Right cardiac atrium (tissue), 5 donors: ENCODE data around the gene HYAL1. TPM values are rescaled to one million over a fixed set of nuclear protein-coding genes. Genes with fewer than 3 reads are reported as not detected.
A peak's percentile ranks its signal among the peaks of the same experiment; 100 is the strongest.
"Not testable (repeated sequence)": the region's sequence is repeated elsewhere in the genome, so short reads cannot be mapped to it uniquely, and the experiment has no call there.

Experiments
- ATAC-seq, 2 donors: fragments of 200-7000 bp; cut with Tn5 transposase; one replicate each; pipeline versions ENCODE4 v1.8.0 to v1.9.1; 2020; ENCODE audit warnings: moderate library complexity in 2 of 2, mild to moderate bottlenecking in 1 of 2
- DNase-seq, 3 donors: peaks; one replicate each; pipeline ENCODE4 v3.0.0-alpha.2; 2020
- H3K27ac ChIP-seq: one replicate; pipeline ENCODE4 v1.5.1; 2013; ENCODE audit warnings: mild to moderate bottlenecking, low read length, control low read depth, moderate library complexity
- H3K27me3 ChIP-seq: one replicate; pipeline ENCODE4 v1.6.1; 2013; ENCODE audit not compliant: control insufficient read depth, insufficient read depth
- H3K4me1 ChIP-seq: one replicate; pipeline ENCODE4 v1.6.1; 2013; ENCODE audit warnings: low read length; ENCODE audit not compliant: control insufficient read depth, insufficient read depth
- H3K4me3 ChIP-seq: one replicate; pipeline ENCODE4 v1.5.1; 2013; ENCODE audit warnings: low read length, control low read depth
- H3K9me3 ChIP-seq: one replicate; pipeline ENCODE4 v1.6.1; 2013; ENCODE audit warnings: low read length; ENCODE audit not compliant: control insufficient read depth
- WGBS: extraction: QIAGEN DNeasy Blood & Tissue Kit; methylation state at CpG from one replicate; pipeline ENCODE4 v1.1.7; 2013; 5-methylcytosine and 5-hydroxymethylcytosine counted together
- intact Hi-C, 4 donors: fragments of 100-400 bp; cut with DNase I; formaldehyde crosslinking; loops; one replicate each; pipeline versions ENCODE4 v1.11.0 to v1.14.0; 2022 to 2023
- polyA plus RNA-seq: library from polyadenylated mRNA; stranded (reverse); fragments of 200-250 nt; gene quantifications from one replicate; pipeline ENCODE4 v1.2.3, GENCODE V29; 2013
- total RNA-seq, 4 donors: library from RNA; stranded (reverse); fragmentation: NEBNext Ultra II Directional; extraction: Animal tissue kit (Norgen Biotek cat#: 25700); gene quantifications; one replicate each; pipeline ENCODE4 v1.2.1, GENCODE V29; 2021
- donor health status: healthy with polysubstance abuse.
- donor health status: DM: no; HTN: yes; CAD: no.
- donor health status: DM: no; HTN: no; CAD: no.
- donor health status: DM: no; HTN: yes; CAD: no; lungs with severe emphysema.
- donor health status: DM: yes; HTN: yes; CAD: no.

HYAL1 gene
- total and polyA plus RNA-seq, 5 donors = 17.8 to 33.7 (median 25.4) TPM

DNA sequence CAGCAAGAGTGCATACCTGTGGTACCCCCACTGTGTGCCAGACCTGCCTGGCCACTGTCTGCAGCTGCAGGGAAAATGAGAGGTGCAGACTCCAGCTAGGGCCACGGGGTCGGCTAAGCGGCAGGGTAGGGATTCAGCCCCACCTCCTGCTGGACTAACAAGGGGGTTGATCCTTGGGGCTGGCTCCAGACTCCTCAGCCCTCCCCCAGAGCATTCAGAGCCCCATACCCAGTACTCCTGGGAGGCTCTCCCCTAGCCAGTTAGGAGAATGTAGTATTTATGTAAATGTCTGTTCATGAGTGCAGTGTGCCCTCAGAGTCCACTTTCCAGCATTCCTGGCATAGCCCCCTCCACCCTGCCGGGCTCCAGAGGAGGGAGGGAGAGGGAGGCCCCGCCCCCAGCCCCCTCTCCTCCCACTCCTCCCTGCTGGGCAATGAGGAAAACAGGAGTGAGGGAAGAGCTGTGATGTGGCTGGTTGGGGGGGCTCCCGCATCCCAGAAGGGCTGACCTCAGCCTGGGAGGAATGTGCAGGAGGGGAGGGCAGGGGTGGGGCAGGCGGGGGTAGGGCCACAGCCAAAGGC lies 38.9 kb downstream of the HYAL1 start:
- intact Hi-C loops = no loop called here

DNA sequence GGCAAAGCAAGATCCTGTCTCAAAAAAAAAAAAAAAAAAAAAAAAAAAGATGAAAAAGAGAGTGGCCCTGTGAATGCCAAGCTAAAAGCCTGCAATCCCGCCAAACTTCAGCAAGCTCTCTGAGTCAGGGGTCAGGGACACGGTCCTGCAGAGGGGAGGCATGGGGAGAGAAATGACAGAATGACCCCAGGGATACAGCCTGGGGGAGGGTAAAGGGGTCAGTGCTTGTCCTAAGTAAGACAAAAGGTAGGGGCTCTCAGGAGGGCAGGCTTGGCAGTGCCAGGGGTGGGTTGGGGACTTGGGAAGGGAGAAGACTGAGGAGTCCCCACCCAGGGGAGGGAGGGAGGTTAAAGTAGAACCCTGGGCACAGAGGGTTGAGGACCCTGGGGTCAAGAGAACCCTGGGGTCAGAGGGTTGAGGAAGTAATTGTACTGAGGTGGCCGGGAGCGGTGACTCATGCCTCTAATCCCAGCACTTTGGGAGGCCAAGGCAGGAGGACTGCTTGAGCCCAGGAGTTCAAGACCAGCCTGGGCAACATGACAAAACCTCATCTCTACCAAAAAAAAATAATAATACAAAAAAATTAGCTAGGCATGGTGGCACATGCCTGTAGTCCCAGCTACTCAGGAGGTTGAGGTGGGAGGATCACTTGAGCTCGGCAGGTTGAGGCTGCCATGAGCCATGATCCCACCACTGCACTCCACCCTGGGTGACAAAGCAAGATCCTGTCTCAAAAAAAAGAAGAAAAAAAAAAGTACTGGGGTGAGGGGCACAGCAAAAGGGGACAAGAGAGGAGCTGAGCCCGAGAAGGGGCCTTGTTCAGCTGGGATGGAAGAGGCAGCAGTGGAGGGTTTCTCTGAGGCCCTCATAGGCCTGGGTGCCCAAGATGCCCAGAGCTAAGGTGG lies 39.6 kb downstream of the HYAL1 start:
- DNase-seq = peak in 1 of 3 donors; percentile 65

More for the DNA sequence above, 38.9 kb downstream of the HYAL1 start:
- WGBS = 26% methylated on average over 7 of the region's 7 CpGs
- Histone ChIP-seq H3K4me3 (no peak overlapping the region), H3K4me1 (peaks cover 18% of the 10 kb centered on the region), H3K27ac (peak overlapping the region; percentile 84), H3K9me3 (no peaks in the 10 kb centered on the region), H3K27me3 (no peaks in the 10 kb centered on the region)
- peak; percentile 38 to 62 for ATAC-seq
- DNase-seq = peak; percentile 80 to 93 (median 93)

DNA sequence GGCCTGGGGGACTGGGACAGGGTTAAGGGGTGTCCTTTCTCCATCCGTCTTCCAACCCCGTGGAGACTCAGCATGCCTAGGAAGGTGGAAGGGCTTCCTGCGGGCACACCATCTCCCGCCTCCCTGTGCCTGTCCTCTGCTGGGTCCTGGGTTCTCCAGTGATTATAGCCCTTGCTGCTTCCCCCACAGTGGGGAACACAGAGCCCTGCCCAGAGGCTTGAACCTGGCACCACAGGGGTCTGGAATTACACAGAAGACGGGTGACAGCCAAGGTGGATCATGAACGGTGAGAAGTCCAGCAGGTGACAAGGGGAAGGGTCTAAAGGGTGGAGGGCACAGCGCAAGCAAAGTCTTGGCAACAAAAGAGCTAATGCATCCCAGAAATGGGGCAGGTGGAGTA lies 40.6 kb downstream of the HYAL1 start:
- H3K27me3 ChIP-seq = no peaks in the 10 kb centered on the region
- no peaks in the 10 kb centered on the region for H3K9me3 ChIP-seq
- peaks cover 17% of the 10 kb centered on the region for H3K4me1 ChIP-seq
- no peak overlapping the region for H3K4me3 ChIP-seq
- DNase-seq = no peak
- ATAC-seq = no peak
- WGBS = 80% methylated on average over 7 of the region's 7 CpGs
- intact Hi-C loops = no loop called here
- H3K27ac ChIP-seq = peak overlapping the region; percentile 46

More for the DNA sequence above, 39.6 kb downstream of the HYAL1 start:
- Histone ChIP-seq H3K9me3 (no peaks in the 10 kb centered on the region), H3K4me3 (no peak overlapping the region), H3K27me3 (no peaks in the 10 kb centered on the region), H3K27ac (peak overlapping the region; percentile 34), H3K4me1 (peaks cover 18% of the 10 kb centered on the region)
- intact Hi-C loops = no loop called here
- 61% methylated on average over 6 of the region's 6 CpGs for WGBS
- no peak for ATAC-seq

DNA sequence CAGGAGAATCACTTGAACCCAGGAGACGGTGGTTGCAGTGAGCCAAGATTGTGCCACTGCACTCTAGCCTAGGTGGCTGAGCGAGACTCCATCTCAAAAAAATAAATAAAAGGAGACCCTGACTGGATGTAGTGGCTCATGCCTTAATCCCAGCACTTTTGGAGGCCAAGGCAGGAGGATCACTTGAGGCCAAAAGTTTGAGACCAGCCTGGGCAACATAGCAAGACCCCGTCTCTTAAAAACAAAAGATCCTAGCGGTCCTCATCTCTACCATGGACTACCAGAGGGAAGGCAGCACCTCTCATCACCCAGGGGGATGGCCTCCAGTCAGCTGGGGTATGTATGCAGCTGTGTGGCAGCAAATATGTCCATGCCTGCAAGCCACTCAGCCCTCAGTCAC lies 41.2 kb downstream of the HYAL1 start:
- H3K4me3 ChIP-seq, H3K27ac ChIP-seq, intact Hi-C loops, ATAC-seq, H3K27me3 ChIP-seq, DNase-seq, H3K9me3 ChIP-seq: not testable (repeated sequence)
- 98% methylated on average over 4 of the region's 4 CpGs for WGBS
- H3K4me1 ChIP-seq = peaks cover 17% of the 10 kb centered on the region

DNA sequence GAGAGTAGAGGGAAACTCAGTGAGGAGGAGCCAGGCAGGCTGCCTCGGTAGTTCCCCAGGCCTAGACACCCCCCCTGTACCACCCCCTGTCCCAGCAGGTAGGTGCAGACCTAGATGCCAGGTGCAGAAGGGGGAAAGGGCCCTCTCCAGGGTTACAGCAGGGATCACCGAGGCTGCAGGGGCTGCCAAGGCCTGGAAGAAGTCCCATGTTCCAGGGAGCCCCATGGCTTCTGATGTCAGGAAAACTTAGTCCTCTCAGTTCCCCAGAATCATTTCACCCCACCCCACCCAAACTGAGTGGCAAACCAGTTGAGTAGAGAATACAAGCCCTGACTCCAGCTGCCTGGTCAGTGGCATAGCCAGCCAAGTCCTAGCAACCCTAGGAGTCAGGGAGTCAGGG lies 41.9 kb downstream of the HYAL1 start:
- Histone ChIP-seq H3K9me3 (no peaks in the 10 kb centered on the region), H3K27me3 (no peaks in the 10 kb centered on the region), H3K27ac (peak overlapping the region; percentile 88), H3K4me1 (peaks cover 17% of the 10 kb centered on the region), H3K4me3 (no peak overlapping the region)
- intact Hi-C loops = no loop called here
- ATAC-seq (no peak), DNase-seq (peak in 1 of 3 donors; percentile 54)
- WGBS = 35% methylated on average over 2 of the region's 2 CpGs

DNA sequence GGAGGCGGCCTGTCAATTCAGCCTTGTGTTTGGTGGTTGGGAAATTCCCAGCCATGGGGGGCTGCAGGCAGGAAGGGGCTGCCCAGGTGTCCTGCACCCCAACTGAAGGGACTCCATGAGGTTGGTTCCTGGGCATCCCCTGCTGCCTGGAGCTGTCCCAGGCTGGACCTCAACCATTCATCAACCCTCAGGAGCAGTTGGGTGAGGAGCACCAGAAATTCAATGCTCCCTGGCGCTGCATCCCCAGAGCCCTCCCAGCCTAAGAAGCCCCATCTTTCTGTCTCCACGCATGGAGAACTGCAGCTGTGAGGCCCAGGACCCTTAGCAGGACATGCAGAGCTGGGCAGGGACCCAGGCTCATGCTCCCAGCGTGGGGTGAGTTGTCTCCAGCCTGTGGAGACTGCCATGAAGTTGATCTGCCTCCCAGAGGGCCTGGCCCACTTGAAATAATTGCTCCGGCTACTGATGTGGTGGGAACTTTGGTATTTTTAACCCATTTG lies 42.4 kb downstream of the HYAL1 start:
- peaks cover 17% of the 10 kb centered on the region for H3K4me1 ChIP-seq
- DNase-seq = peak in 1 of 3 donors; percentile 66
- WGBS = 48% methylated on average over 5 of the region's 5 CpGs
- H3K4me3 ChIP-seq = peak overlapping the region; percentile 53
- no peaks in the 10 kb centered on the region for H3K27me3 ChIP-seq
- H3K27ac ChIP-seq = peak overlapping the region; percentile 88
- intact Hi-C loops = no loop called here
- ATAC-seq = no peak
- no peaks in the 10 kb centered on the region for H3K9me3 ChIP-seq

DNA sequence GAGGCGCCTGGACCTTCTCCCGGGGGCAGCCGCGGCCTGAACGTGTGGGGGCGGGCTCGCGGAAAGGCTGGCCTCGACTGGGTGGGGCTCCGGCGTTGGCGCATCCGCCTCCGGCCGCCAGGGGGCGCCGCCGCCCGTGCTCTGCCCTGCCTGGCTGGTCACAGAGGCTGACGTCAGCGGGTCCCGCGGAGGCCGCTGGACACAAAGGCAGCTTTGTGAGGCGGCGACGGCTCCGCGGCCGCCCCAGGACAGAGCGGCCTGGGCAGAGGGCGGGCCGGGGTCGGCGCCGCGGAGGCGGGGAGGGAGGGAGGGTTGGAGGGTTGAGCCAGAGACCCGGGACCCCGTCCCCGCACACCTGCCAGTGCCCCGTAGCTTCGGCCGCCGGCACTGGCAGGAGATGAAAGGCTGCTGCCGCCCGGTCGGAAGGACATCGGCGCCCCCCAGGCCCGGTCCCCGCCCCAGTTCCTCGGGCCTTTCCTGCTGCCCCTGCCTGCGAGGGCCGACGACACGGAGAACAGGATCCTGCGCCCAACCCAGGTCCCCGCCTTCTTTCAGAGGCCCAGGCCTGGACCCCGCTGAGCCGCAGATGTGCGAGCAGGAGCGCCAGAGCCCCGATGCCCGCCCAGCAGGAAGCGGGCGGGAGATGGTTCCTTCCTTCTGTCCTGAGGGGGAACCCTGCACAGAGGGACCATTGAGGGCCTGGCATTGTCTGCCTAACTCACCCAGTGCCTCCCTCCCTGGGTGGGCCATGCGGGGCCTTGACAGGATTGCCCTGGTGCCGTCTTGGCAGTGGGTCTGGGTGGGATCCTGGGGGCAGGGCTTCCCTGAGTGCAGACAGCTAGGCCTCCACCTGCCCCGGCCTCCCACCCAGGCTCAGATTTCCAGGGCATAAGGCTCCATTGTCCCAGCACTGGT lies 43.1 kb downstream of the HYAL1 start:
- ATAC-seq (peak; percentile 77 to 87), DNase-seq (peak; percentile 96 to 99 (median 98))
- H3K27me3 ChIP-seq = no peaks in the 10 kb centered on the region
- H3K9me3 ChIP-seq = no peaks in the 10 kb centered on the region
- intact Hi-C loops = no loop called here
- peak overlapping the region; percentile 88 for H3K27ac ChIP-seq
- WGBS = under 1% methylated on average over 70 of the region's 70 CpGs
- peak overlapping the region; percentile 53 for H3K4me3 ChIP-seq
- peaks cover 12% of the 10 kb centered on the region for H3K4me1 ChIP-seq

DNA sequence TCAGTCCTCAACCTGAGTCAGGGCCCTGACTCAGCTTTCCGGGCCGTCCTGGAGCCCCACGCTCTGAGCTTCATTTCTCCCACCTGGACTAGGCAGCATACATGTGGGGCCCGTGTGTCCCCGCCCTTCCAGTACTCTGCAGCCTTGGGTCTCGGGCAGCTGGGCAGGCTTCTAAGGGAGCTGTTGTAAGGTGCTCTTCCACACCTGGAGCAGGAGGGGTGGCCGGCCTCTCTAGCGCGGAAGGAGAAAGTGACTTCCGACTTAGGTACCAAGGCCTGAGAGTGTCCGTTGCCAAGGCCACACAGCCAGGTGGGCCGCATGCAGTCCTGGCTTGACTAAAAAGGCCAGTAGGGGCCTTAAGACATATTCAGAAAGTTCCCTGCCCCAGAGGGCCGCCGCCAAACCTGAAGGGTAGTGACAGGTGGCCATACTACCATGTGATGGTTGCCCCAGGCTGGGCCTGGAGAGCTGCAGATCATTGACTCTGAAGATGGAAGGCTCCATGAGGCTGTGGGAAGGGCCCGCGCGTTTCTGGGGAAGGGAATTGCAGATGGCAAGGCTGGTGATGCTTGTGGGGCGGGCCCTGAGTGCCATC lies 43.8 kb downstream of the HYAL1 start:
- ATAC-seq (peak in 1 of 2 donors; percentile 0), DNase-seq (peak in 1 of 3 donors; percentile 30)
- peak overlapping the region; percentile 79 for H3K27ac ChIP-seq
- intact Hi-C loops = no loop called here
- H3K4me3 ChIP-seq = no peak overlapping the region
- H3K27me3 ChIP-seq = no peaks in the 10 kb centered on the region
- peaks cover 10% of the 10 kb centered on the region for H3K4me1 ChIP-seq
- H3K9me3 ChIP-seq = no peaks in the 10 kb centered on the region
- 54% methylated on average over 18 of the region's 18 CpGs for WGBS

DNA sequence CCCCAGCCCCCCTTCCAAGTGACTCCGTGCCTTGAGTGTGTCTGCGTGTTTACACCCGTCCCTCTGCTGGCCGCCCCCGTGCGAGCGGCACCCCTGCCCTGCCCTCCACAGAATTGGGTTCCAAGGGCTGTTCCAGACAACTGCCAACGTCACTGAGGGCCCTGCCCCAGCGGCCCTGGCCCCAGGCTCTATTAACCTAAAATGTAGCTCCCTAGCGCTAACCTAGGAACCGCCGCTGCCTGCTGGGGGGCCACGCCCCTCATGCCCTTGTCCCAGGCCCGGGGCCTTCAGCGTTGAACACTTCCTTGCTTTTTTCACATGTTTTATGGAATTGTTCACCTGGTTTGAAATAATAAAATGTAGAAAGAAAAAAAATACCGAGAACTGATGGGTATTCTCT lies 44.4 kb downstream of the HYAL1 start:
- peak in 1 of 3 donors; percentile 63 for DNase-seq
- Histone ChIP-seq H3K27me3 (no peaks in the 10 kb centered on the region), H3K27ac (no peak overlapping the region), H3K4me3 (no peak overlapping the region), H3K4me1 (peaks cover 13% of the 10 kb centered on the region), H3K9me3 (no peaks in the 10 kb centered on the region)
- no peak for ATAC-seq
- intact Hi-C loops = no loop called here
- WGBS = 80% methylated on average over 16 of the region's 16 CpGs

DNA sequence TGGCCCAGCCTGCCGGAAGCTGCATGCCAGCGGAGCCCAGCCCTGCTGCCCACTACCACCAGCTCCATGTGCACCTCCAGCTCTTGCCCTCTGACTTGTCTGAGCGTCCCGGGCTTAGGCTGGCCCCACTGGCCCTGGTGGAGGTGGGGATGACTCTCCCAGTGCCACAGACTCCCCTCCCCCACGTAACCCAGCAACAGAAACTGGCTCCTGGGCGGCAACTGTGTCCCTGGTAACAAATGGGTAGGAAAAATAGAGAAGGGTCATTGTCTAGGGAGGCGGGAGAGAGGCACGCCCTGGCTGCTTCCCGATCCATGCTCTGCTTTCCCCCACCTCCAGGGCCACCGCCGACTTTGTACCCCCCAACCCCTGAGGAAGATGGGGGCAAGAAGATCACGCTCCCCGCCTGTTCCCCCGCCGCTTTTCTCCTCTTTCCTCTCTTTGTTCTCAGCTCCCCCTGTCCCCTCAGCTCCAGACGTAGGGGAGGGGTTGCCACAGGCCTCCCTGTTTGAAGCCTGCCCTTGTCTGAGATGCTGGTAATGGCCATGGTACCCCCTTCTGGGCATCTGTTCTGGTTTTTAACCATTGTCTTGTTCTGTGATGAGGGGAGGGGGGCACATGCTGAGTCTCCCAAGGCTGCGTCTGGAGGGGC lies 45.2 kb downstream of the HYAL1 start:
- 81% methylated on average over 17 of the region's 17 CpGs for WGBS
- no peak for DNase-seq
- H3K4me1 ChIP-seq = peaks cover 14% of the 10 kb centered on the region

More for the DNA sequence above, 45.2 kb downstream of the HYAL1 start:
- intact Hi-C loops = no loop called here
- H3K9me3 ChIP-seq = no peaks in the 10 kb centered on the region
- H3K27me3 ChIP-seq = no peaks in the 10 kb centered on the region
- H3K4me3 ChIP-seq = no peak overlapping the region
- peak overlapping the region; percentile 22 for H3K27ac ChIP-seq
- ATAC-seq = no peak
